ENCODE measurements around the gene RHBDF2.

Gene RHBDF2

DNA sequence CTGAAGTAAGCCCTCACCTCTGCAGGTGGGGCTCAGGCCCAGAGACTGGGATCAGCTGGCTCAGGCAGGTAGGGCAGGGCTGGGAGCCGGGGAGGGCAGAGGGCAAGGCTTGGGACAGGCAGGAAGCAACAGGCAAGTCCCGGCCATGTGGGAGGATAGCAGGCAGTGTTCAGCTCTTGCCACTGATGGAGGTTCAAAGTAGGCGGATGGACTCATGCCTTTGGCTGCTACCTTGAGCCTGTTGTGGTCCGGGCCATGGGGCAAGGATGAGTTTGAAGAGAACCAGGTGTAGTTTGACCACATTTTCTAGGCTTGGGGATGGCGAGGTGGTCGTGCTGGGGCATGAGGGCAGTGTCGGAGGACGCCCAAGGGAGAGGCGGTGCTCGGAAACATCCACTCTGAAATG lies 41.3 kb upstream of the RHBDF2 start:
- DNase-seq = no peak
- no peak for TF ChIP-seq POLR2A (IDR thresholded peaks at IDR 0.05; ENCODE audit: low read length)
- no peak for TF ChIP-seq GATA1 (IDR thresholded peaks at IDR 0.05; ENCODE audit: low read depth, low read length)

DNA sequence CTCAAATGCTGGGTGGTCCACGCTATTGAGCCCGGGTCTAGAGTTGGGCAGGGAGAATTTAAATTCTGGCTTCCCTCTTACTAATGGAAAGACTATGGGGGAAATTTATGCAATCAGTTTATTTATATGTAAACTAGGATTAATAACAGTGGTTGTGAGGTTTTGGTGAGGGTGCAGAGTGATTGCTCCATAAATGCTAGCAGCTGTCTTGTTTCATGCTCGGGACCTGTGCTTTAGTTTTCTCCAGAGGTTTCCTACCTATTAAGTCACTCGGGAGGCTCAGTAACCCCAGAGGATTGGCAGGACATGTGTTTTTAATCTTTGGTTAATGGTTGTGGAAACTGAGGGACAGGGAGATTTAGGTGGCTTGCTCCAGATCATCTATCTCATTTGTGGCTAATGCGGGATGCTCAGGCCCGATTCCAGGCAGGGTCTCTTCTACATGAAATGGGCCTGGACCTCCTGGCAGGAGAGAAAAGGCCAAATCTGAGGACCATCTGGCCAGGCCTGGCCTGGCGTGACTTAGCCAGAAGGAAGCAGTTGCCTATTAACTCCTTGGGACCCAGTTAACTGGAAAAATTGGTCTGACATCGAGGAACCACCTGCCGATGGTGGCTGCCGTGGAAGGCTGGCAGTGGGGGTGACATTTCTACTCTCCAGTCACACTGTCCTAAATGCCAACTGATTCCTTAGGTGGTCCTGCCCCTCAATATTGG lies 40.7 kb upstream of the RHBDF2 start:
- TF ChIP-seq POLR2A (IDR thresholded peaks at IDR 0.05; ENCODE audit: low read length) (no peak), GATA1 (IDR thresholded peaks at IDR 0.05; ENCODE audit: low read depth, low read length) (no peak)
- DNase-seq = no peak

DNA sequence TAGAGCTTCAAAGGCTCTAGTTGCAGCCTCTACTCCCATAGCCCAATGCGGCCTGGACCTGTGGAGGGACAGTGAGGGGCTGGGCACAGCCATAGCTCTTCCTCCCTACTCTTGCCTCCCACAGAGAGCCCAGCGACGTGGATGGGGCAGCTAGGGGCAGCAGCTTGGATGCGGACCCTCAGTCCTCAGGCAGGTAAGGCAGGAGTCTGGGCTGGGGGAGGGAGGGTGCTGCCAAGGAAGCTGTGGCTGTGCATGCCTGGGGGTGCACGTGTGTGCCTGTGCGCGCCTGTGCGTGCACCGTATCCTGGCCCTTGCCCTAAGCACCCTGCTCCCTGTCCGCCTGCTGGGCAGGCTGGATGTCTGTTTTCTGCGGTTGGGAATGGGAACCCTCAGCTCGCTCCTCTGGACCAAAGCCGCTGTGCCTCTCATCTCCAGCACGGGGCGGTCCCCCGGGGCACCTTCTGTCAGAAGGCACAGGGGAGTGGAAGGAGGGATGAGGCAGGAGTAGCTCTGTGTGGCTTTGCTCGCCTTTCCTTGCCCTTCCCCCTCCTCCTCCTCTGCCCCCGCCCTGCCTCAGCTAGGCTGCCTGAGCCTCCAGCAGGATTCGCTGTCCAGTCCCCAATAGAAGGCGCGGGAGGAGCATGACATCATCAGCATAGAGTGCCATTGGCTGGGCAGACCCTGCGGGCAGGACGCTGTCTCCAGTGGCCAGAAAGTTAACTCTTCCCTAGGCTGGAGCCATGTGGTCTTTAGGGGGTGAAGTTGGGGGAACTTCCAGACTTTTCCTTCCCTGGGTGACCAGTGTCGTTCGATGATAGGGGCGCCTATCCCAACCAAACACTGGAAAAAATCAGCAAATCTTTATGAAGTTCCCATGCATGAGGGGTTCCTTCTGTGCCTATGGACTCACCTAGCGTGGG lies 39.4 kb upstream of the RHBDF2 start:
- TF ChIP-seq GATA1 (IDR thresholded peaks at IDR 0.05; ENCODE audit: low read depth, low read length) = no peak
- no peak for TF ChIP-seq POLR2A (IDR thresholded peaks at IDR 0.05; ENCODE audit: low read length)
- peak; percentile 69 to 74 for DNase-seq

DNA sequence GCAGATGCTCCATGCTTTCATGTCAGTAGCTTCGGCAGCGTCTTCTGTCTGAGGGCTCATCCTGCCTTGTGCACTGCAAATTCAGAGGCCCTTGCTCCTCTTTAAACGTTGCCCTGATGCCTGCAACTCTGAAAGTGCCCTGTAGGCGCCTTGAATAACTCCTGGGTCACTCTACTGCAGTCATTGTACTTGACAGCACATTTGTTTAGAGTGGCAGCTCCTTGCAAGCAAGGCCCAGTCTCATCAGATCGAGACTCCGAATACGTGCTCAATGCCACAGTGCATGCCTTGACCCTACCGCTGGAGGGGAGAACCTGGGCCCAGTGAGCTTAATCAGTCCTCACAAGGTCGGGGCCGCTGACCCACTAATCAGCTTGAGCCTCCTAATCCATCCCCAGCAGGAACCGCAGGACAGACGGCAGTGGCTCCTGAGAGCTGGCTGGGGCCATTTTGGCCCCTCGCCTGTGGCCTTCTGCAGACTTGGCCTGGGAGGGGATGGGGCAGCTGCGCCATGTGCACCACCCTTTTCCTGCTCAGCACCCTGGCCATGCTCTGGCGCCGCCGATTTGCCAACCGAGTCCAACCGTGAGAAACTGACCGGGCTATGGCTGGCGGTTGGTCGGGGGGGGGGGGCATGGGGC lies 38.5 kb upstream of the RHBDF2 start, which contains the start of gene PRCD:
TSS of gene PRCD (plus strand) at position 414 of the 641 bp plus-strand sequence. CDS start at position 512, 98 bp downstream.
- no peak for DNase-seq
- TF ChIP-seq POLR2A (IDR thresholded peaks at IDR 0.05; ENCODE audit: low read length) (no peak), GATA1 (IDR thresholded peaks at IDR 0.05; ENCODE audit: low read depth, low read length) (no peak)

DNA sequence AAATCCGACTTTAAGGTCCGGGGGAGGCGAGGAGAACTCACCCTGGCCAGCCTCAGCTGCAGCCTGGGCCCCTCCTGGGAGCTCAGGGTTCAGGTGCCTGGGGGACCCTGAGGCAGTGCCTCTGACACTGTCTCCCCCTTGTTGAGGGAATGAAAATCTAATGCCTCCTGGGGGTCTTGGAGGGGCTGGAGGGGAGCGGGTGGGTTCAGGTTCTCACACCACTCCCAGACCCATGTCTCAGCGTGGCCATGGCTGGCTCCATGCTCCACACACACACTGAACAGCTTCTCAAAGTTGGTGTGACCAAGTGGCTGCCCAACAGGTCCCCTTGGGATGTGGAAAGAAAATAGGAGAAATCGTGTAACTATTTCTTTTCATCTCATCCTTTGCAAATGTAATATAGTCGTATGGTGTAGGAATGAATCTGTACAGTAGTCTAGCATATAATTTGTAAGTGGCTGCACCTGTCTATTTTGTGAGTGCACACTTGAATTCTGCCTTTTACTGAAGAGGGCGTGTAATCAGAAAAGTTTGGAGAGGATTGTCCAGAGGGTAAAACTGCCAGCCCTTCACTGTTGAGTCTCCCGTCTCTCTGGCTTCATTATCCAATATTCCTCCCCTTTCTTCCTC lies 37.8 kb upstream of the RHBDF2 start:
- TF ChIP-seq GATA1 (IDR thresholded peaks at IDR 0.05; ENCODE audit: low read depth, low read length) (no peak), POLR2A (IDR thresholded peaks at IDR 0.05; ENCODE audit: low read length) (no peak)
- DNase-seq = no peak

DNA sequence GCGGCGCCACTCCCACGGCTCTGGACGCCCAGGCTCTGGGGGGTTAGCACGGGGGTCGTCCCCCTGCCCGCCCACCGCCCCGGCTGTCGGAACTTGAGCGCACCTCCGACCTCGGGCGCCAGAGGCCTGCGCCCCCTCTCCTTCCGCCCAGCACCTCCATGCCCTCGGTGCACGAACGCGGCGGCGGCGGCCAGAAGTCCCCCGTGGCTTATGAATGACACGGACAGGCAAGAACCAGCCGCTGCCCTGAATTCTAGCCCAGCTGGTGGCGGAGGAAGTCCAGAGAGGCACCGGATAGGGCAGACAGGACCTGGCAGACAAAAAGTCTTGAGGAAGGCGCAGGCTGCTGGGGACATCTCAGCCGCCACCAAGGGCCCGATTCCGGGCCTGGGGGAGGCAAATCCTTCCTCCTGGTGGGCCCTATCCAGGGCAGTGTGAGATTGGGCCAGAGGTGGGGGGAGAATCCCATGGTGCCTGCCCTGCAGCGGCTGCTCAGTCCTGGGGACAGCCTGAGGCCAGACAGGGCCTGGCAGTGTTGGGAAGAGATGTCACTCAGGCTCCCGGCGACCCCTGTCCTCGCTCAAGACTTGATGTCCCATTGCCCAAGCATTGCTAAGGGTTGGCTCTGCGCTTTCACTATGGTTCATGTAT lies 37.2 kb upstream of the RHBDF2 start:
- TF ChIP-seq GATA1 (IDR thresholded peaks at IDR 0.05; ENCODE audit: low read depth, low read length) (no peak), POLR2A (IDR thresholded peaks at IDR 0.05; ENCODE audit: low read length) (no peak)
- DNase-seq = no peak

DNA sequence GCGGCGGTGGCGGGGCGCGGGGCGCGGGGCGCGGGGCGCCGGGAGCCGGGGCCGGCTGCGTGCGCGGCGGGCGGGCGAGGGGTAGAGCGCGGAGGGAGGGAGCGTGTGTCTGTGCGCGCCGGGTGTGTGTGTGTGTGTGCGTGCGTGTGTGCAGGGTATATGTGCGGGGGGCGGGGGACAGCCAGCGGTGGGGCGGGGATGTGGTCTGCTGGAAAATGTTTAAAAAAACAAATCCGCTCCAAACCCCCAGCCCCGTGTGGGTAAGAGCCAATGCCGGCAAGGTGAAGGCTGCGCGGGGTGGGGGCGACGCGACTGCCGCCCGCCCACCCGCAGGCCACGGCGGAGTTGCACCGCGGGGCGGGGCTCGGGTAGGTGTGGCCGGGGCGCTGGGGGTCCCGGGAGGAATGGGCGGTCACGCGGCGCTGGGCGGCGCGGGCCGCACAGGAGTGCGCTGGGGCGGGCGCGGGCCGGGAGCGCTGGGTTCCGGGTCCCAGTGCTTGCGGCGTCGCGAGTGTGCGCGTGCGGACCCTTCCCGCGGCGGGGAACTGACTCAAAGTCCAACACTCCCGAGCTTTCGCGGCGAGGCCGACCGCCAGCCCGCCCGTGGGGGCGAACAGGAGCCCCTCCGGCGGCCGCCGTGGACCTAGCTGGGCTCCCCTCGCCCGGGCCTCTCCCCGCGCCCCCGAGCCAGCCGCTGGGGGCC lies 36.5 kb upstream of the RHBDF2 start, which contains the start of gene CYGB:
TSS of gene CYGB (minus strand) at position 132 of the 703 bp plus-strand sequence. CDS start 167 bp downstream, outside the sequence.
- no peak for DNase-seq
- no peak for TF ChIP-seq GATA1 (IDR thresholded peaks at IDR 0.05; ENCODE audit: low read depth, low read length)
- TF ChIP-seq POLR2A (IDR thresholded peaks at IDR 0.05; ENCODE audit: low read length) = no peak

DNA sequence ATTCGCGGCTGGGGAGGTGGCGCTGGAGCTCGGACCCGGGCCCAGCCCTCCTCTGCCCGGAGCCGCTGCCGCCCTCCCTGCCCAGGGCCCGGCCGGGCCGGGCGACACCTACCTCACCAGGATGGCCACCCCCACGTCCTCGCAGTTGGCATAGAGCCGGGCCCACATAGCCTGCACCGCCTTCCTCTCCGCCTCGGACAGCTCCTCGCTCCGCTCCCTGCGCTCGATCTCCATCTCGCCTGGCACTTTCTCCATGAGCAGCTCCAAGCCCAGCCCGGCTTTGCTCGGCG lies 36.0 kb upstream of the RHBDF2 start:
- no peak for DNase-seq
- TF ChIP-seq POLR2A (IDR thresholded peaks at IDR 0.05; ENCODE audit: low read length) = no peak
- no peak for TF ChIP-seq GATA1 (IDR thresholded peaks at IDR 0.05; ENCODE audit: low read depth, low read length)

DNA sequence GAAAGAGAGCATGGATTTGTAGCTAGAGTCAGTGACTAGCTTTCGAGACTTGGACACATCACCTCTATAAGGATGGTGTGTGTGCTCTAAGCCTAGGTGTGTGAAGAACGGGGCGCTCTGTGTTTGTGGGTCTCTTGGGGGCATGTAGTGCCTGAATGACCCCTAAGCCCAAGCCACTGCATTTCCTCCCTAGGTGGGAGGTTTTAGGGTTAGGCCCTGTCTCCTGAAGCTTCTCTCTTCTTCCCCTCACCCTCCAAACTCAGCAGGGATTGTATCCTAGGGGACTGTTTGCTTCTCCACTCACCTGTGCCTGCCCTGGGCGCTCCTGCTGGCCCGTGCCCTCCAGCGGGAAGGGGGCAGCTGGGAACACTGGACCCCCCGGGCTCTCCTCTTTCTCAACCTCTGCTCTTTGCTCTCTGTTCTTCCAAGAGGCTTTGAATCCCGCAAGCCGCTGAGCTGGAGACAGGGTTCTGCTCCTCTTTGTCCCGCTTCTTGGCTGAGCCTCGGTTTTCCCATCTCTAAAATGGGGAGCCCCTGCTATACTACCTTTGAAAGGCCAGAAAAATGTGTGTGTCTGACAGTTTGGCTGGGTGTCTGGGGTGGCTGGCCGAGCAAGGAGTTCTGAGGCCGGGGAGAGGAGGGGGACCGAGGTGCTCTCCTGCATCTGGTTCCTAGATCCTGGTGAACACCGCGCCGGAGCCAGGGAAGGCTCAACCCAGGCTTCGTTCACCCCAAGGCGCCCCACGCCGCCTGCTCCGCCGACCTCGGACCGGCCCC lies 35.5 kb upstream of the RHBDF2 start:
- DNase-seq = no peak
- no peak for TF ChIP-seq POLR2A (IDR thresholded peaks at IDR 0.05; ENCODE audit: low read length)
- TF ChIP-seq GATA1 (IDR thresholded peaks at IDR 0.05; ENCODE audit: low read depth, low read length) = no peak

DNA sequence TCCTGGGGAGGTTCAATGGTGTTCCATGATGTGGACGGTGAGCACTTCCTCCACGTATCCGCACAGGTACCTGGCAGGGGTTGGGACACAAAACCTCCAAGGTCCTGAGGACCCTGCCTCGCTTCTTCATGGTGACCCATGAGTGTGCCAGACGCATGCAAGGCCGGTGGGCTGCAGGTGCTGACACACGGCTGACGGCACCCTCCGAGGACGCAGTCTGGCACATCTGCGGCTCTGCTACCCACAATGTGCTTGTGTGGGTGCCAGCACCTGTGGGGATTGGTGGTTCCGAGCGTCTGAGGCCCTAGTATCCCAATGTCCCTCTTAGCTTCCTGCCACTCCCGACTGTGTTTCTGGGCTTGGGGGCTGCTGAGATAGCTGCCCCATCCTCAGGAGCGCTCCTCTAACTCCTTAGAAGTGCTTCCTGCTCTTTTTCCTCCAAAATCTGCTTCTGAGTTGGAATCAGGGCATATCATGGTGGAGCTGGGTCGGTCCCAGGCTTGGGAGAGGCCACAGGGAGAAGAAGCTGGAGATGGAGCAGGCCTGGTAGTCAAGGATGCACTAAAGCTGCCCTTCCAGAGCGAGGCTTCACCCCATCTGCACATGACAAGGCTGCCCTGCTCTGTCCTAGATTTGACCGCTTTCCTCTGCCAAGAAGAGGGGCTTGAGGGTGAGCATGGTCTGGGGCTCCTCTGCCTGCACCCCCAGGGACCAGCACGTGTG lies 34.7 kb upstream of the RHBDF2 start:
- no peak for DNase-seq
- TF ChIP-seq GATA1 (IDR thresholded peaks at IDR 0.05; ENCODE audit: low read depth, low read length) (no peak), POLR2A (IDR thresholded peaks at IDR 0.05; ENCODE audit: low read length) (no peak)

Measured in erythroblast (primary cell).